OCI-LY3 (cell line): ENCODE results near the gene EPHB3.

ENCODE experiments used
- CTCF ChIP-seq: fragments of 200-600, 300-600 bp; sonication (generic); IDR thresholded peaks from 2 replicates; pipeline ENCODE4 v1.5.1; 2014; ENCODE audit warnings: antibody characterized with exemption, low read length, low read depth
- EZH2phosphoT487 ChIP-seq: fragments of 200-600 bp; shearing (Covaris generic); IDR thresholded peaks from 2 replicates; pipeline ENCODE4 v1.6.1; 2018; ENCODE audit warnings: antibody characterized with exemption, mixed run types, low read depth

DNA sequence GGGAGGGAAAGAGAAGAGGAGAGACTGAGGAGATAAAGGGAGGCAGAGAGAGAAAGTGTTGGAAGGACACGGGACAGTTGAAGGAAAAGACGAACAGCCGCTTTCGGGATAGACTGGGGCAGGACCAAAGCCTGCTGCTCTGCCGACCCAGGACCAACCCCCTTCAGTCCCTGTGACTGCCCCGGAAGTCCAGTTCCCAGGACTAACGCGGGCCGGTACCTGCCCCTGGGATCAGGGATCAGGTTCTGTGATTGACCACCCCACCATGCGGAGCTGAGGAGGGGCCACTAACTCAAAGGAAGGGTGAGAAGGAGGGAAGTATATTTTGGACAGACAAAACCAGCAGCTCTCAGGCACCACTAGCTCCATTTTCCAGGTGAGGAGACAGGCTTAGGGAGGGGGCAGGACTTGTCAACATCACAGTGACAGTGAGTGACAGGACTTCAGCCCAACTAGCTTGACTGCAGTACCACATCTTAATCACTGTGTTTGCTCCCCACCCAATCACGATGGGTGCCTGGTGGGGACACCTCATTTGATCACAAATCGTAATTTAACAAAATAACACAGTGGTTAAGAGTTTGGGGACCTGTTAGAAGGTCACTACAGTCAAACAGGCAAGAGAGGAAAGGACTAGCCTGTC, 9.8 kb upstream of the EPHB3 start:
- TF ChIP-seq CTCF: no peak
- TF ChIP-seq EZH2phosphoT487: no peak
